Testis (tissue), 2 donors: Measurements from ENCODE around the gene RAP1GAP2.

ENCODE experiments used
- POLR2A ChIP-seq: fragments of 450-650 bp; IDR thresholded peaks from one replicate; pipeline ENCODE4 v1.6.1; 2017; ENCODE audit warnings: antibody characterized with exemption, mild to moderate bottlenecking, moderate library complexity
- TF ChIP-seq, protein P1 (sequence below), 3 experiments: fragments of 450-650 bp in 2 of 3; fragments of 200-600 bp in 1 of 3; sonication (generic) in 1 of 3; IDR thresholded peaks; one replicate each; pipeline ENCODE4 v1.5.1; 2016 to 2019; ENCODE audit warnings: antibody characterized with exemption in 3 of 3, mild to moderate bottlenecking in 2 of 3, moderate library complexity in 1 of 3

DNA sequence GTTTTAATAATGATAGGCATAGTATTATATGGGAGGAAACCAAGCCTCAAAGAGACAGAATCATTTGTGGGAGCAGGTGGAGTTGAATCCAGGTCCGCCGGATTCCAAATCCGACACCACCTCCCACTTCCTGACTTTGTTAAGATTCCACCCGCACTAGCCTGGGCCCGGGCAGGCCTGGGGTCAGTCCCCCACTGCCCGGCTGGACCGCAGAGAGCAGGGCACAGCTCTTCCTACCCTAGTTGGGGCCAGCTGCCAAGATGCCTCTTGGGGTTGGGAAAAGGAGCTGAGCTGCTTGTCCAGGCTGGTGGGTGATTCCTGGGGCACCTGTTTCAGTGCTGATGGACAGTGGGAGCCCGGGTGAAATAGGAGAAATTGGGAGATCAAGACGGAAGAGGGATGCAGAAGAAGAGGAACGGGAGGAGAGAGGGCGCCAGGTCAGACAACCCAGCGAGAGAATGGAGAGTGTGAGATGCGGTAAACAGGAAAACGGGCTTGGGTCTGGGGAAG lies 213.2 kb downstream of the RAP1GAP2 start:
- TF ChIP-seq, protein P1, sequence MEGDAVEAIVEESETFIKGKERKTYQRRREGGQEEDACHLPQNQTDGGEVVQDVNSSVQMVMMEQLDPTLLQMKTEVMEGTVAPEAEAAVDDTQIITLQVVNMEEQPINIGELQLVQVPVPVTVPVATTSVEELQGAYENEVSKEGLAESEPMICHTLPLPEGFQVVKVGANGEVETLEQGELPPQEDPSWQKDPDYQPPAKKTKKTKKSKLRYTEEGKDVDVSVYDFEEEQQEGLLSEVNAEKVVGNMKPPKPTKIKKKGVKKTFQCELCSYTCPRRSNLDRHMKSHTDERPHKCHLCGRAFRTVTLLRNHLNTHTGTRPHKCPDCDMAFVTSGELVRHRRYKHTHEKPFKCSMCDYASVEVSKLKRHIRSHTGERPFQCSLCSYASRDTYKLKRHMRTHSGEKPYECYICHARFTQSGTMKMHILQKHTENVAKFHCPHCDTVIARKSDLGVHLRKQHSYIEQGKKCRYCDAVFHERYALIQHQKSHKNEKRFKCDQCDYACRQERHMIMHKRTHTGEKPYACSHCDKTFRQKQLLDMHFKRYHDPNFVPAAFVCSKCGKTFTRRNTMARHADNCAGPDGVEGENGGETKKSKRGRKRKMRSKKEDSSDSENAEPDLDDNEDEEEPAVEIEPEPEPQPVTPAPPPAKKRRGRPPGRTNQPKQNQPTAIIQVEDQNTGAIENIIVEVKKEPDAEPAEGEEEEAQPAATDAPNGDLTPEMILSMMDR (IDR thresholded peaks at IDR 0.05): no peak
- no peak for TF ChIP-seq POLR2A
